Measurements from ENCODE around the gene C2orf66.

Gene C2orf66

GRCh38 chr2:196809260-196809659 lies at the start of gene C2orf66:
TSS of gene C2orf66 (minus strand) at chr2:196809355. CDS start at chr2:196809336, 19 bp downstream.
- DNase-seq: no peak

- no peak for DNase-seq
These were observed 45.5 kb upstream of the C2orf66 start for GRCh38 chr2:196854629-196855028.

GRCh38 chr2:196853301-196854087 lies 44.3 kb upstream of the C2orf66 start:
- DNase-seq: no peak

- no peak for DNase-seq
These were observed 41.9 kb upstream of the C2orf66 start for GRCh38 chr2:196851088-196851487.

- no peak for DNase-seq
These were observed 40.7 kb upstream of the C2orf66 start for GRCh38 chr2:196849895-196850294.

- no peak for DNase-seq
These were observed 37.1 kb upstream of the C2orf66 start for GRCh38 chr2:196846295-196846694.

GRCh38 chr2:196845371-196845770 lies 36.2 kb upstream of the C2orf66 start:
- DNase-seq: no peak

GRCh38 chr2:196840171-196840570 lies 31.0 kb upstream of the C2orf66 start:
- DNase-seq: no peak

GRCh38 chr2:196839574-196839973 lies 30.4 kb upstream of the C2orf66 start:
- no peak for DNase-seq

- DNase-seq: no peak
These were observed 27.3 kb upstream of the C2orf66 start for GRCh38 chr2:196836440-196836839.

GRCh38 chr2:196830701-196831100 lies 21.5 kb upstream of the C2orf66 start:
- DNase-seq: no peak

- DNase-seq: no peak
These were observed 18.2 kb upstream of the C2orf66 start for GRCh38 chr2:196827356-196827755.

- no peak for DNase-seq
These were observed 14.8 kb upstream of the C2orf66 start for GRCh38 chr2:196823750-196824522.

- DNase-seq: no peak
These were observed 12.0 kb upstream of the C2orf66 start for GRCh38 chr2:196821195-196821594.

- DNase-seq: no peak
These were observed 981 bp downstream of the C2orf66 start for GRCh38 chr2:196808083-196808665.

- DNase-seq: no peak
These were observed 4.8 kb downstream of the C2orf66 start for GRCh38 chr2:196804381-196804780.

- no peak for DNase-seq
These were observed 6.8 kb downstream of the C2orf66 start for GRCh38 chr2:196802401-196802800.

- no peak for DNase-seq
These were observed 7.4 kb downstream of the C2orf66 start for GRCh38 chr2:196801674-196802261.

- no peak for DNase-seq
These were observed 10.2 kb downstream of the C2orf66 start for GRCh38 chr2:196798980-196799379.

- no peak for DNase-seq
These were observed 16.3 kb downstream of the C2orf66 start for GRCh38 chr2:196792865-196793264.

- no peak for DNase-seq
These were observed 25.6 kb downstream of the C2orf66 start for GRCh38 chr2:196783431-196784094.

GRCh38 chr2:196767101-196767500 lies 42.1 kb downstream of the C2orf66 start:
- DNase-seq: no peak

GRCh38 chr2:196759378-196759706 lies 49.8 kb downstream of the C2orf66 start:
- DNase-seq: no peak

Data from activated effector memory CD4-positive, alpha-beta T cell treated with Interleukin-2 at 50 U/mL for 16 hours (primary cell).